DMS53 (cell line): ENCODE results near the gene DPH1.

Experiments used
- DNase-seq: peaks from one replicate; lab custom pipeline; 2025; lab: John Stamatoyannopoulos, UW

DPH1 gene

DNA sequence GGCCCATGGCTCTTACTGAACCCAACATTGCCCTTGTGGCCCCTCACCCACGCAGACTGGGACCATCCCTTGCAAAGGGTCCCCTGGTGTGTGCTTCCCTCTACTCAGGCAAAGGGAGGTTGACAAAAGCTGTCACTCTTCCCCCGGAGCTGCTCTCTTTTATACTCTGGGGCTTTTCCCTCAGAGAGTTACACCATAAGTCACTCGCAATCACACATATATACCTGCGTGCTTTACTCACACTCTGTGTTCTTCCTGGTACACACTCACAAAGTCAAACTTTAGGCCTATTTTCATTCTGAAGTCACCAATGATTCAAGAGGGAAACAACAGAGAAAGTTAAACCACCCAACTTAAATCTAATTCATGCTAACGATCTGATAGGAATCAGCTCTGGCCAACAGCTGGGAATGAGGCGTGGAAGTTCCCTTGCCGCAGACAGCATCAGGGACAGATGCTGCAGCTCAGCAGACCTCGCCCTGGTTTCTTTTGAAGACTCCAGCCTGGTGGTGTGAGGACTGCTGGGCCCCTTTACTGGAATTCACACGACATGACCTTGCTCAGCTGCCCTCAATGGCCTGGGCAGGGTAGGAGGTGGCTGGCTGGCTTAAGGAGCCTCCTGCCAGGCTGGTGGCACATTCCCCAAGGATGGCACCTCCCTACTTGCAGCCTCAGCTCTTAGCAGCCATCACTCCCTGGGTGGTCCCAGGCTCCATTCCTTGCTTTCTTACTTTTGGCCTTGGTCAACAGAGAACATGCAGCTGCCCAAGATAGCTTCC, 52.2 kb downstream of the DPH1 start:
- DNase-seq = no peak

DNA sequence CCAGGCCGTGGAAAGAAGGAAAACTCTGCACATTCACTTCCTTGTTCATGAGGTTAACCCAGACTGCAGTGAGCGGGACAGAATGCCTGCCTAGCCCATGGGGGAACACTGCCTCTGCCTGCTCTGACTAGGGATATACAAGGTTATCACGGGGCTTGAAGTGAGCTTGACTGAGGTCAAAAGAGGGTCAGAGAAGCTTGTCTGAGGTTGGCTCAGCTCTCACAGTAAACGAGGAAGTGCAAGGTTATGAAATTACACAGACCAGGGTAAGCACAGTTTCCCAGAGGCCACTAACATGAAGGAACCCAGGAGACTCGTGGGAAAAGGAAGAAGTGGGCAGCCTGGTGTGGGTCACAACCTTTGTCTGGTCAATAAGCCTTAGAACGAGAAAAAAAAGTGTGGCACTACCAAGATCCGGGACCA, 53.7 kb downstream of the DPH1 start:
- peak; percentile 13 for DNase-seq

DNA sequence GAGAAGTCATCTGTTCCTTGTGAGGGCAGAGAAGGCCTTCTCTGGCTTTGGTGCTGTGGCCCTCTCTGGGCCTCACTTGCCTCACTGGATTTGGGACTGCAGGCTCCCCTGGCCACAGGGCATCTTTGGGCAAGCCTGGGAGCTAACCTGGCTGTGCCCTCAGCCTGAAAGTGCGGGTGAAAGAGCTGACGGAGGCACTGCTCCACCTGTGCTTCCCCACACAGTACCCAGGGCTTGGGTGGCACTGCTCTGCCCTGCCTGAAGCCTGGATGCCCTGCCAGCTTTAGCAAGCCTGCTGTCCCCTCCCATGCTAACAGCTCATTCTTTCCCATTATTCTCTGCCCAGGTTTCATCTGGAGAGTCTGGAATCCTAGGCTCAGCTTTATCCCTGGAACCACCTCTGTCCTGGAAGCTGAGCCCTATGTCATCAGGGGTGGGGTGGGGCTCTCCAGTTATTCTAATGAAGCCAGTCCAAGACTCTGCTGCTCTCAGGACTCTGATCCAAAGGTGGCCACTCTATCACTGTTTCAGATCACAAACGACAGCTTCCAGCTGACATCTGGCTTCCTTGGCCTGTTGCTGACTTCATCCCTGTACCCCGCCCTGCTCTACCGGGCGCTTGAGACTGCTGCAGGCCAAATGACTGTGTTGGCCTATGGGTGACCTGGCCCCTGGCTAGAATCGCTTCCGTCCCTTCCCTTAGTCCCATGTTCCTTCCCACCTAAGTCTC, 54.2 kb downstream of the DPH1 start:
- DNase-seq = no peak

DNA sequence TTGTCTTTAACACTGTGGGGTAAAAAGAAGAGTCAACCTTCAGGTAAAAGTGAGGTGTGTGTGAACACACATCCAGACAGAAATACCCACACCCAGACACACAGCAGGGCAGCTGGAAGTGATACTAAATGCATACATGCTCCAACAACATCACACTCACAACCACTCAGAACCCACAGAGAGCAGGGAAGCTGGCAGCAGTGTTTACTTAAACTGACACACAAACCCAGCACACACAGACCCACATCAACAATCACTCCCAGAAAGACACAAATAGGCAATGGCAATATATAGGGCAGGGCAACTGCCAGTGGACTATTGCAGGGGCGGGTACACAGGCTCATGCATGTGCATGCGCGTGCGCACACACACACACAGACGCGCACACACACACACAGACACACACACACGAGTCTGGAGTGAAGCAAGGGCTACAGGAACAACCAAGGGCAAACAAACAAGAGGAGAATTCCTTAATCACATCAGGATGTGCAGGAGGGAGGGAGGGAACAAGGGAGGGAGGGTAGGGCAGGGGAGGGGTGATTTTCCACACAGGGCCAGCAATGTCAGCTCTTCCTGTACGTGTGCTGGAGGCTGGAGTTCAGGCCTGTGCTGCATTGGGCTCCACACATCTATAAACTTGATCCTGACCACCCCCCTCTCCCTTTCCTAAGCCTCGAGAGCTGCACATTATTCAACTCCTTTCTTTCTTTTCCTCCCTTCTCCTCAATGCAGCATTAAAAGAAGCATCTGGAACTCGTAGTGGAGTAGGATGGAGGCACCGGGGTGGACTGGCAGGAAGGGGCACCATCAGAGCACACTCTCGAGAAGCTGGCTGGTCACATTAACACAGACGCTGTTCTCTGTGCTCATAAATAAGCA, 55.1 kb downstream of the DPH1 start:
- peak; percentile 26 for DNase-seq

DNA sequence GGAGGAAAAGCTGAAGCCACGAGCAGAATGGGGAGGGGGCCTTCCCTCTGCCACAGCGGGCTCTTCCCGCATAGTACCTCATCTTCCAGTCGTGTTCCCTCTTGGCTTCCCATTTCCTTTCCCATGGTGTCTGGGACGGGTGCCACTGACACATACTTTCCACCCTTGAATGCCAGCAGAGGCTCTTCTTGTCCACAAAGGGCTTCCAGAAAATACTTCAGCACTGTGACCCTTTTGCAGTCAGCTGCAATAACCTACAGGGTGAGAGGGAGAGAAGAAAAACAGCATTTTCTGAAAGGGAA, 55.6 kb downstream of the DPH1 start:
- DNase-seq = no peak

DNA sequence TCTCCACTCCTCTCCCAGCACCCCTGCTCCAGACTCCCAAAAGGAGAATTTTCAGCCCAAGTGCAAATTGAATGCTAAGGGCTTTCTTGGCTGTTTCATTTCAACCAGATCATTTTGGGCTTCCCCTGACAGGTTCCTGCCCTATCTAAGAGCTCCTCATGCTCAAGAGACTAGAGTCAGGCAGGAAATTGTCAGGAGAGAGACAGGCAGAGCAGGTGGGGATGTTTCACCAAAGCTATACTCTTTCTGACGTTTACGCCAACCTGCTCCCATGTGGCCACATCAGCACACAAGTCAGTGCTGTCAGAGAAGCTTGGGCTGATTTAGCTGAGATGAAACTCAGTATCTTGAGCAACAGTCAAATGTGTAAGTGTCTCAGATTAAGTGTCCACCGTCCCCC, 56.4 kb downstream of the DPH1 start:
- DNase-seq = no peak

DNA sequence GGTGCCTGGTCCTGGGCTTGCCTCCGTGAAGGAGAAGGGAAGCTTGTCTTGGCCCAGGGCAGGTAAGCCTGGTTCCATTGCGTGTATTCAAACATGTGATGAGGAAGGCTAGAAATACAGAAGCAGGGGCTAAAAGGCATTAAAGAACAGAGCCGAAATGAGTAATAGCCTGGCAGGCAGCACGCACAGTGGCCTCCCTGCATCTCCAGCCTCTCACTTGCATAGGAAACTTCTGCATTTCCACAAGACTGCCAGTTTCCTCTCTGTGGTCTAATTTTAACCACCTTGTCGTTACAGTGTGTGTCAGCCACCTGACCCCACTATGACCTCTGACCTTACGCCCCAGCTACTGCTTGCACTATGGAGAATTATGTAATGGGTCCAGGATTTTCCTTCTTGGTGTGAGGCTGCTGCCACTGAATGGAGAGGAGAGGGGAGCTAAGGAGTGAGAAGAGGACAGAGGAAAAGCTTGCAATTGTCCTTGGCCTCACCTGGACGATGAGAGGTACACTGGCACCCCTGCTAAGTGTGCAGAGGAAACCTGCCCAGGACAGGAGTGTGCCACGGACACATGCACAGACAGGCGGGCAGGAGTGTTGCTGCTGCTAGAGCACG, 57.8 kb downstream of the DPH1 start:
- no peak for DNase-seq

DNA sequence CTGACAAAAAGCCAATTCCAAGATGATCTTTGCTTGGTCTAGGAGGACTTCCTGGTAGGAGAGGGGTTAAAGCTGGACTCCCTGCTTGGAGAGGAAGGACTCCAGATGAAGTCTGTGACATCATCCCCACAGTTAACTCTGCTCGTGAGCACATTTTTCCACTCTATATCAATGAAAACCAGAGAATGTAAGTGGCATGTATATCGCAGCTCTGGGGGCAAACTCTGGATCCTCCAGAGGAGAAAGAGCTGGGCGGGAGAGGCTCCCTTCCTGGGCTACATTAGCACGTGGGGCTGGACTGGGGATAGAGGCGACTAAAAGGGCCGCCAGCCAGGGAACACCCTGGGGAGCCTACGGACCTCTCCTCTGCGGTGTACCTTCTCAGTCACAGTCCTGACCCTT, 59.1 kb downstream of the DPH1 start:
- no peak for DNase-seq

DNA sequence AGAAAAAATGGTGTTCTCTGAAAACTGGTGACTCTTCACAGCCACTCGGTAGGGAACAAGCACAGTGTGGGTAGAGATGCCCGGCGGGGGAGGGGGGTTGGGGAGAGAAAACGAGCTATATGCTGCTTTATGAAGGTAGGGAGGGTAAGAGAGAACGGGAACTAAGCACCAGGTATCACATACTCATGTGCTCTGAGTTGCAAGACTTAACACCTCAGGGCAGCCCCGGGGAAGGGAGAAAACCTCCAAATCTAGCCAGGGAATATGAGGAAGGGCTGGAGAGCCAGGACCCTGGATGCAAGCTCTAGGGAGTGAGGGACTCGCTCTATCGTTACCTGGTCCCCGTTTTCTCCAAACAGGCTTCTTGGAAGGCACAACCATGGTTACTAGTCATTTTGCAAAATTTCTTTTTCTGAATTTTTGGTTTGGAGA, 60.3 kb downstream of the DPH1 start:
- no peak for DNase-seq

DNA sequence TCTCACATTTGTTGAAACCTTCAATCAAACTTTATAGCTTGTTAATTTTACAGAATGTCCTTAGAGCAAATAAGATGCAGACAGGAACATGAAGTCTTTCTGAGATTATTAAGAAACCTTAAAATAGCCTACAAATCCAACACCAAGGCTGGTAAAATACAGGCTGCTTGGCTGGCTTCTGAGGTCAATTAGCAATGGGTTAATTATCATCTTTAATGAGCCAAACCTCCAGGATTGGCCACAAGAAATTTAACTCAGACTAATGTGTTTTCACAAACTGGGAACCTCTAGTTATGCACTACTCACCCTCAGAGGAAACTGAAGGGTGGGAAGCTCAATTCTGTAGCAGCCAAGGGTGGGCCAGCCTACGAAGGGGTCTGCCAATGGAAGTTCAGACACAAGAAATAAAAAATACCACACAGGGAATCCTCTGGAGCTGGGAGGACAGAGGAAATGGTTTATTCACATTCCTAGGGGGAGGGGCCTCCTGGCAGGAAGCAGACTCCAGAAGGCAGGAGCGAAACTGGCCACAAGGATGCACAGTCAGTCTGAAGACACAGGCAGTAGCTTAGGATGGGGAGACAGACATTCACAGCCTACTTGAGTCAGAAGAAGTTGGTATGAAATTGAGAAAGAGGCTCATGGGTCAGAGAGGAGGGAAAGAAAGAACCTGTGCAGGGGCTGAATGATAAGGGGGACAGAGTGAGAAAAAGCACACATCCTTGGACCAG, 61.0 kb downstream of the DPH1 start:
- DNase-seq = no peak

DNA sequence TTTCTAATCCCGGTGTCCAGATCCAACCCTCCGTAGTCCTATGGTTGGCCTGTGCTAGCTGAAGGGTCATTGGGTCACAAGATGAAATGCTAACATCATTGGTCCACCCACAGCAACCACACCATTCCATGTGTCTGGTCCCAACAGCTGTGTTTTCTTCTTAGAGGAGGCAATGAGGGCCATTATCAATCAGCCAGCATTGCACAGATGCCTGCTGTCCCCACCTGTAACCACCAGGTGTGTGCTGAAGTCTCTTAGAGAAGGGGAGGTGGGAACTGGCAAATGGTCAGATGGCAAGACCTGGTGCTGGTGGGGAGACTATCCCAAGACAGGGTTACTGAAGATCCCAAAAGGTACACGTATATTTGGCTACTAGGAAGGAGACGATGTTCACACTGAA, 62.3 kb downstream of the DPH1 start:
- DNase-seq = no peak

DNA sequence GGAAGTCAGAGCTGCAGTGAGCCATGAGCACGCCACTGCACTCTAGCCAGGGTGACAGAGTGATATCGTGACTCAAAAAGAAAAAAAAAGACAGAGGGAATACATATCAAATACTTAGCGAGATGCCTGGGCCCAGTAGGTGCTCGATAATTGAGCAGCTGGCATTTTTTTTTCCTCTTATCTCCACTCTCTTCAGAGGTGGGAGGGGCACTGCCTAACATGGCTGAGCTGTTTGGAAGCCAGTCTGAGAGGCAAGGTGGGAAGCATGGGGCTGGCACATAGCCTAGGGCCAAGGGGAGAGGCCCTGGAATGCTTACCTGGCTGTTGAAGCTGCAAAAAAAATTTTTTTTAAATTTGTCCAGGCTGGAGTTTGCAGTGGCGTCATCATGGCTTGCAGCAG, 63.4 kb downstream of the DPH1 start:
- no peak for DNase-seq
